Measurements from ENCODE around the gene PCGF1. TPM values are rescaled to one million over a fixed set of nuclear protein-coding genes. Genes with fewer than 3 reads are reported as not detected.

The PCGF1 gene
- total and polyA plus RNA-seq, 9 of the 15 experiments (the other 6 are each of a cell fraction or from before 2014, with no cell fraction given) = 20.3 to 45.7 (median 29.3) TPM

- TF ChIP-seq ZNF512 (tag; IDR thresholded peaks at IDR 0.05) (no peak), MTF1 (CRISPR knock-in tag; IDR thresholded peaks at IDR 0.05; ENCODE audit: borderline replicate concordance) (no peak), U2AF2 (optimal IDR thresholded peaks at IDR 0.05; ENCODE audit: low read depth, low read length) (no peak), THRAP3 (IDR thresholded peaks at IDR 0.05; ENCODE audit: borderline replicate concordance) (no peak), CBX3 (IDR thresholded peaks at IDR 0.05; ENCODE audit: borderline replicate concordance in 1 of 2, low read length in 2 of 2) (no peak; a peak in 1 of 3 replicates), HLTF (IDR thresholded peaks at IDR 0.05) (peak; percentile 67; the same call in 1 of the 2 replicates), ZBTB2 (IDR thresholded peaks at IDR 0.05) (no peak), ZNF212 (CRISPR knock-in tag; IDR thresholded peaks at IDR 0.05) (no peak), RUNX1 (IDR thresholded peaks at IDR 0.05; ENCODE audit: low read depth) (0 out of 2 replicates have a peak, but pooled peaks have one; percentile 21), SP1 (CRISPR knock-in tag; IDR thresholded peaks at IDR 0.05) (peak; percentile 72), SNIP1 (IDR thresholded peaks at IDR 0.05; ENCODE audit: low read depth) (no peak), FUS (optimal IDR thresholded peaks at IDR 0.05; ENCODE audit: low read depth, low read length) (no peak), NR2C2 (CRISPR knock-in tag; IDR thresholded peaks at IDR 0.05) (peak; percentile 89), NR2C2 (tag; IDR thresholded peaks at IDR 0.05) (peak; percentile 97), GMEB1 (CRISPR knock-in tag; IDR thresholded peaks at IDR 0.05) (peak; percentile 72), ZNF644 (tag; IDR thresholded peaks at IDR 0.05; ENCODE audit: low read depth) (peak; percentile 81; the same call in 1 of the 2 replicates), MTA3 (IDR thresholded peaks at IDR 0.05; ENCODE audit: borderline replicate concordance) (no peak), ATF2 (CRISPR knock-in tag; IDR thresholded peaks at IDR 0.05) (no peak), TRIM25 (IDR thresholded peaks at IDR 0.05; ENCODE audit: borderline replicate concordance) (no peak), MAFG (tag; conservative IDR thresholded peaks at IDR 0.05) (no peak)
Observed at GRCh38 chr2:74529357-74530238, 22.1 kb upstream of the PCGF1 start, which contains the start of the genes AUP1 and HTRA2 (continued).

Data from K562 (cell line).